Uterus (tissue), 2 donors: ENCODE data around the gene TANC1.

ENCODE experiments used
- POLR2A ChIP-seq, 2 donors: fragments of 450-650 bp; IDR thresholded peaks; one replicate each; pipeline ENCODE4 v1.6.1; 2016; ENCODE audit warnings: antibody characterized with exemption in 2 of 2, mild to moderate bottlenecking in 1 of 2, moderate library complexity in 1 of 2
- TF ChIP-seq, protein P1 (sequence below), 4 experiments: fragments of 200-600 bp in 2 of 4; fragments of 450-650 bp in 2 of 4; sonication (generic) in 2 of 4; IDR thresholded peaks; one replicate each; pipeline ENCODE4 v1.5.1; 2016 to 2019; ENCODE audit warnings: antibody characterized with exemption in 4 of 4, mild to moderate bottlenecking in 2 of 4, moderate library complexity in 1 of 4

DNA sequence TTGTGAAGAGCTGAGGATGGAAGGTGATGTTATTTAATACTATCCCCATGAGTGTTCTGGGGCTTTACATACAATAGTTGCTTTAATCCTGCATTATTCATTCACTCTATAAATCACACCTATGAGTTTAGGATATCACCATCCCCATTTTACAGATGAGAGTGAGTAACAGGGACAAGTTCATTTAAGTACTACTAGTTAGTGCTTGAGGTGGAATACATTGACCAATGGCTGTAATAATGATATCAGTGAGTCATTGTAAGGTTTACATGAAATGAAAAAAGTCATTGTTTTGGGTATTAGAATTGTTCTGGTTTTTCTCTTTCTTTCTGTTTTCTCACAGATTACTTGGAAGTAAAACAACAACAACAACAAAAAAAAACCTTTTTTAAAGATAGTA is 42.5 kb downstream of the TANC1 start:
- no peak for TF ChIP-seq POLR2A (IDR thresholded peaks at IDR 0.05)
- TF ChIP-seq, protein P1, sequence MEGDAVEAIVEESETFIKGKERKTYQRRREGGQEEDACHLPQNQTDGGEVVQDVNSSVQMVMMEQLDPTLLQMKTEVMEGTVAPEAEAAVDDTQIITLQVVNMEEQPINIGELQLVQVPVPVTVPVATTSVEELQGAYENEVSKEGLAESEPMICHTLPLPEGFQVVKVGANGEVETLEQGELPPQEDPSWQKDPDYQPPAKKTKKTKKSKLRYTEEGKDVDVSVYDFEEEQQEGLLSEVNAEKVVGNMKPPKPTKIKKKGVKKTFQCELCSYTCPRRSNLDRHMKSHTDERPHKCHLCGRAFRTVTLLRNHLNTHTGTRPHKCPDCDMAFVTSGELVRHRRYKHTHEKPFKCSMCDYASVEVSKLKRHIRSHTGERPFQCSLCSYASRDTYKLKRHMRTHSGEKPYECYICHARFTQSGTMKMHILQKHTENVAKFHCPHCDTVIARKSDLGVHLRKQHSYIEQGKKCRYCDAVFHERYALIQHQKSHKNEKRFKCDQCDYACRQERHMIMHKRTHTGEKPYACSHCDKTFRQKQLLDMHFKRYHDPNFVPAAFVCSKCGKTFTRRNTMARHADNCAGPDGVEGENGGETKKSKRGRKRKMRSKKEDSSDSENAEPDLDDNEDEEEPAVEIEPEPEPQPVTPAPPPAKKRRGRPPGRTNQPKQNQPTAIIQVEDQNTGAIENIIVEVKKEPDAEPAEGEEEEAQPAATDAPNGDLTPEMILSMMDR (IDR thresholded peaks at IDR 0.05) = no peak
